ENCODE results near the gene POMC.
"Not testable (repeated sequence)": the region's sequence is repeated elsewhere in the genome, so short reads cannot be mapped to it uniquely, and the experiment has no call there.

Gene POMC

GRCh38 chr2:25145803-25146202 lies 22.6 kb downstream of the POMC start:
- Histone ChIP-seq H4K20me1 (ENCODE audit: control insufficient read depth, insufficient read depth, low read depth, low read length) (no peaks in the 10 kb centered on the region), H3K36me3 (ENCODE audit: control insufficient read depth, low read length) (no peaks in the 10 kb centered on the region), H3K4me3 (ENCODE audit: low read length) (no peak overlapping the region)

GRCh38 chr2:25141120-25141519 lies 27.3 kb downstream of the POMC start:
- Histone ChIP-seq H3F3A (ENCODE audit: control insufficient read depth, insufficient read depth) (no peaks in the 10 kb centered on the region), H3K79me2 (ENCODE audit: control insufficient read depth, low read length) (no peaks in the 10 kb centered on the region), H4K20me1 (ENCODE audit: control insufficient read depth, insufficient read depth, low read depth, low read length) (no peaks in the 10 kb centered on the region), H3K9me3 (ENCODE audit: control insufficient read depth, insufficient read depth, low read length) (no peaks in the 10 kb centered on the region), H3K4me3 (ENCODE audit: low read length) (no peak overlapping the region), H3K9me2 (replicated peaks; ENCODE audit: control insufficient read depth, low read length) (no peaks in the 10 kb centered on the region), H3K27me3 (ENCODE audit: control insufficient read depth, low read length) (peaks cover 7% of the 10 kb centered on the region; the same call in 1 of the 2 replicates), H3K36me3 (ENCODE audit: control insufficient read depth, low read length) (no peaks in the 10 kb centered on the region), H3K4me1 (ENCODE audit: control insufficient read depth, low read length) (no peaks in the 10 kb centered on the region), H3K4me2 (ENCODE audit: low read length) (no peak overlapping the region), H3K27ac (ENCODE audit: low read depth, low read length) (no peak overlapping the region)
- TF ChIP-seq EZH2phosphoT487 (IDR thresholded peaks at IDR 0.05; ENCODE audit: borderline replicate concordance, low read length), result no peak
- TF ChIP-seq CTCF (IDR thresholded peaks at IDR 0.05; ENCODE audit: low read depth, low read length, poor library complexity, severe bottlenecking), result no peak

More at GRCh38 chr2:25145803-25146202, 22.6 kb downstream of the POMC start:
- Histone ChIP-seq H3K4me2 (ENCODE audit: low read length) (no peak overlapping the region), H3K27ac (ENCODE audit: low read depth, low read length) (no peak overlapping the region), H3K4me1 (ENCODE audit: control insufficient read depth, low read length) (no peaks in the 10 kb centered on the region), H3K27me3 (ENCODE audit: control insufficient read depth, low read length) (peaks cover 6% of the 10 kb centered on the region), H3K9me2 (replicated peaks; ENCODE audit: control insufficient read depth, low read length) (no peaks in the 10 kb centered on the region), H3K9me3 (ENCODE audit: control insufficient read depth, insufficient read depth, low read length) (no peaks in the 10 kb centered on the region), H3K79me2 (ENCODE audit: control insufficient read depth, low read length) (no peaks in the 10 kb centered on the region), H3F3A (ENCODE audit: control insufficient read depth, insufficient read depth) (no peaks in the 10 kb centered on the region)
- no peak for TF ChIP-seq EZH2phosphoT487 (IDR thresholded peaks at IDR 0.05; ENCODE audit: borderline replicate concordance, low read length)
- no peak for TF ChIP-seq CTCF (IDR thresholded peaks at IDR 0.05; ENCODE audit: low read depth, low read length, poor library complexity, severe bottlenecking)

GRCh38 chr2:25140535-25140934 lies 27.8 kb downstream of the POMC start:
- H3K4me2 ChIP-seq (ENCODE audit: low read length); H3K79me2 ChIP-seq (ENCODE audit: control insufficient read depth, low read length); H3K4me1 ChIP-seq (ENCODE audit: control insufficient read depth, low read length); H3F3A ChIP-seq (ENCODE audit: control insufficient read depth, insufficient read depth); H3K27ac ChIP-seq (ENCODE audit: low read depth, low read length); H3K4me3 ChIP-seq (ENCODE audit: low read length); H4K20me1 ChIP-seq (ENCODE audit: control insufficient read depth, insufficient read depth, low read depth, low read length); H3K9me2 ChIP-seq (replicated peaks; ENCODE audit: control insufficient read depth, low read length); H3K27me3 ChIP-seq (ENCODE audit: control insufficient read depth, low read length); H3K36me3 ChIP-seq (ENCODE audit: control insufficient read depth, low read length); H3K9me3 ChIP-seq (ENCODE audit: control insufficient read depth, insufficient read depth, low read length): not testable (repeated sequence)

GRCh38 chr2:25132693-25133092 lies 35.7 kb downstream of the POMC start:
- TF ChIP-seq CTCF (IDR thresholded peaks at IDR 0.05; ENCODE audit: low read depth, low read length, poor library complexity, severe bottlenecking) (no peak), EZH2phosphoT487 (IDR thresholded peaks at IDR 0.05; ENCODE audit: borderline replicate concordance, low read length) (no peak)
- no peak overlapping the region for H3K4me2 ChIP-seq (ENCODE audit: low read length)
- no peaks in the 10 kb centered on the region for H3K79me2 ChIP-seq (ENCODE audit: control insufficient read depth, low read length)
- H3K4me1 ChIP-seq (ENCODE audit: control insufficient read depth, low read length), result peaks cover 3% of the 10 kb centered on the region
- H3K4me3 ChIP-seq (ENCODE audit: low read length), result no peak overlapping the region
- no peaks in the 10 kb centered on the region for H4K20me1 ChIP-seq (ENCODE audit: control insufficient read depth, insufficient read depth, low read depth, low read length)
- H3K9me2 ChIP-seq (replicated peaks; ENCODE audit: control insufficient read depth, low read length), result no peaks in the 10 kb centered on the region
- H3F3A ChIP-seq (ENCODE audit: control insufficient read depth, insufficient read depth), result no peaks in the 10 kb centered on the region
- peaks cover 38% of the 10 kb centered on the region for H3K27me3 ChIP-seq (ENCODE audit: control insufficient read depth, low read length)
- H3K36me3 ChIP-seq (ENCODE audit: control insufficient read depth, low read length), result no peaks in the 10 kb centered on the region
- H3K9me3 ChIP-seq (ENCODE audit: control insufficient read depth, insufficient read depth, low read length), result no peaks in the 10 kb centered on the region
- no peak overlapping the region for H3K27ac ChIP-seq (ENCODE audit: low read depth, low read length)
